NCI-H2107 treated with DMSO at 0.1 percent for 48 hours (cell line): ENCODE results near the gene PRR7.

Experiments
- DNase-seq: peaks from one replicate; lab custom pipeline; 2025; ENCODE audit not compliant: unreplicated experiment; lab: John Stamatoyannopoulos, UW

PRR7 gene

DNA sequence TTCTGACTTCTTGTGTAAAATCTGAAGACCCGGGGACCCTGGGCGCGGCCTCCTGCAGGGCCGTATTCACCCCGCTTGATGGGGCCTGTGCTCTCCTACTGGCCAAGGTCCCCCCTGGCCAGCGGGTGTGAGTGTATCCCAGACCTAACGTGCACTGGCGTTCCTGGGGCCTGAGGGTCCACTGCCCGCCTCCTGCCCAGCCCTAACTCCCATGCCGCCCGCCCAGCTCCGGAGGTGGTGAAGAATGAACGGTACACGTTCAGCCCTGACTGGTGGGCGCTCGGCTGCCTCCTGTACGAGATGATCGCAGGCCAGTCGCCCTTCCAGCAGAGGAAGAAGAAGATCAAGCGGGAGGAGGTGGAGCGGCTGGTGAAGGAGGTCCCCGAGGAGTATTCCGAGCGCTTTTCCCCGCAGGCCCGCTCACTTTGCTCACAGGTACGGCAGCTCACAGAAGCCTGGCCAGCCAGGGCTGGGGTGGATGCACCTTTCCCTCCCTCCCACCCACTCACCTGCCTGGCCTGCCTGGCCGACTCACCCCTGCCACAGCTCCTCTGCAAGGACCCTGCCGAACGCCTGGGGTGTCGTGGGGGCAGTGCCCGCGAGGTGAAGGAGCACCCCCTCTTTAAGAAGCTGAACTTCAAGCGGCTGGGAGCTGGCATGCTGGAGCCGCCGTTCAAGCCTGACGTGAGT is 10.6 kb upstream of the PRR7 start:
- no peak for DNase-seq

- no peak for DNase-seq
Observed at GRCh38 chr5:177437623-177438022, 9.0 kb upstream of the PRR7 start.

DNA sequence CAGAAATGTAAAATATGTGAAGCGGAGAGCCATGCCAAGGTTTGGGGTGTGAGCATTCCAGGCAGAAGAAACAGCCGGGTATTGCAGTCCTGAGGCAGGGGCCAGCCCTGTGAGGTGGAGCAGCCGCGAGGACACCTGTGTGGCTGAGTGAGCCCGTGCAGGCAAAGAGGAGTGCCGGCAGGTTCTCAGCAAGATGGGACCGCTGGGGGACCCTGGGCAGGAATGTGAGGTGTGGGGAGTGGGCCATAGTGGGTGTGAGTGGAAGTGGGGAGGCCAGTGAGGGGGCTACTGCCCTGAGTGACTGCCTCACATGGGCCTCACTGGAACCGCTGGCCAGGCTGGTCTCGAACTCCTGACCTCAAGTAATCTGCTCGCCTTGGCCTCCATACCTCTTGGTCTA is 8.1 kb upstream of the PRR7 start:
- DNase-seq: no peak

DNA sequence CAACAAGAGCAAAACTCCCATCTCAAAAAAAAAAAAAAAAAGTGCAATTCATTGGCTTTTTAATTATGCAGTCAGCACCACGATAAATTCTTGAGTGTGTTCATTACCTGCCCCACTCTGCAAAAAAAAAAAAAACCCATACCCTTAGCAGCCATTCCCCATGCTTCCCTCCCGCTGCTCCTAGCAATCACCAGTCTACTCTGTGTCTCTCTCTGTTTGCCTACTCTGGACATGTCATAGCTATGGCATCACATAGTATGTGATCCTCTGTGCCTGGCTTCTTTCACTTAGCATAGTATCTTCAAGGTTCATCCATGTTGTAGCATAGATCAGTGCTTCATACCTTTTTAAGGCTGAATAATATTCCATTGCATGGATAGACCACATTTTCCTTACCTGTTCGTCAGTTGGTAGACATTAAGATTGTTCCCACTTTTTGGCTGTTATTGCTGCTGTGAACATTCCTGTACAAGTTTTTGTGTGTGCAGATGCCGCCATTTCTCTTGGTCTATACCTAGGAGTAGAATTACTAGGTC is 7.0 kb upstream of the PRR7 start:
- DNase-seq: no peak

GRCh38 chr5:177440211-177440989 is 6.2 kb upstream of the PRR7 start:
- DNase-seq: no peak

DNA sequence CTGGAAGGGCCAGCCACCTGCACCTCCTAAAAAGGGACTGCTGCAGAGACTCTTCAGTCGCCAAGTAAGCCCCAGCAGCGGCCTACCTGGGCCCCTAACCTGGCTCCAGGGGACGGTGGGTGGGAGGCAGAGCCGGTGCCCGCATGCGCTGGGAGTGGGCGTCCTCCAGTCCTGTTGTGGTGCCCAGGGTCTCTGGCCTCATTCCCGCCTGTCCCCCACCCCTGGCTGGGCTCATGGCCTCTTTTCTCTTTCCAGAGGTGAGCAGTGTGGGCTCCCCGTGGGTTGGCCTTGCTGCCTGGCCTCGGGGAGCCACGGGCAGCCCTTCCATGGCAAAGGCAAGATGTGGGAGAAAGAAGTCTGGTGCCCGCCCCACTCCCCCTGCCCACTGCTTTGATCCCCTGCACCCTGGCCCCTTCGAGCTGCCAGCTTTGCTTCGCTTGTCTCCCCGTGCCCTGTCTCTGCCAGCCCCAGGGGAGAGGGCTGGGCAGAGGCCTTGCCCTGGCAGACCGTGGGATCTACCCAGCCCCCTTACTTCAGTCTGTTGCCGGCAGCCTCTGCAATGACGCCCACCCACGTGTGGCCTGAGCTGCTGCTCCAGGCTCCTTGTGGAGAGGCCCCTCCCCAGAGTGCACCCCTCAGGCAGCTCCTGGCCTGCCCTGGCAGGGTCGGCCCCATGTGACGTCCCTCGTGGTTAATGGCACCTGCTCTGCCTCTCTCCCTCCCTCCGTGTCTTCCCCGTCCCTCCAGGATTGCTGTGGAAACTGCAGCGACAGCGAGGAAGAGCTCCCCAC is 5.4 kb upstream of the PRR7 start:
- no peak for DNase-seq

DNA sequence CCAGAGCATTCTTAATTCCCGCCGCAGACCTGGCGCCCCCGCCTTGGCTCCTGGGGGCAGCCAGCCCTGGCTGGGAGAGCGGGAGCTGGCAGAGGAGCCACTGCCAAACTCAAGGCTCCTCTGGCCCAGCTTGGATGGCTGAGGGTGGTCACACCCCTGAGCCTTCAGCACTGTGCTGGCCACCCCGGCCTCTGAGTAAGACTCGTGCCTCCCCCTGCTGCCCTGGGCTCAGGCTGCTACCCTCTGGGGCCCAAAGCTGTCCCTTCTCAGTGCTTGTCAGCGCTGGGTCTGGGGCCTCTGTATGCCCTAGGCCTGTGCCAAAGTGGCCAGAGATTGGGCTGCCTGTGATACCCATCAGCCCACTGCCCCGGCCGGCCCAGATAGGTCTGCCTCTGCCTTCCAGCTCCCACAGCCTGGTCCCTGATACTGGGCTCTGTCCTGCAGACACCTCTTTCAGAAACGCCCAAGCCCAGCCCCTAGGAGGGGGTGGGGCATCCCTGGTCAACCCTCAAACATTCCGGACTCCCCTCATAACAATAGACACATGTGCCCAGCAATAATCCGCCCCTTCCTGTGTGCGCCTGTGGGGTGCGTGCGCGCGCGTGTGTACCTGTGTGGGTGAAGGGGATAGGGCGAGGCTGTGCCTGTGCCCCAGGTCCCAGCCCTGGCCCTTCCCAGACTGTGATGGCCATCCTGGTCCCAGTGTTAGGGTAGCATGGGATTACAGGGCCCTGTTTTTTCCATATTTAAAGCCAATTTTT is 4.4 kb upstream of the PRR7 start:
- DNase-seq: no peak

DNA sequence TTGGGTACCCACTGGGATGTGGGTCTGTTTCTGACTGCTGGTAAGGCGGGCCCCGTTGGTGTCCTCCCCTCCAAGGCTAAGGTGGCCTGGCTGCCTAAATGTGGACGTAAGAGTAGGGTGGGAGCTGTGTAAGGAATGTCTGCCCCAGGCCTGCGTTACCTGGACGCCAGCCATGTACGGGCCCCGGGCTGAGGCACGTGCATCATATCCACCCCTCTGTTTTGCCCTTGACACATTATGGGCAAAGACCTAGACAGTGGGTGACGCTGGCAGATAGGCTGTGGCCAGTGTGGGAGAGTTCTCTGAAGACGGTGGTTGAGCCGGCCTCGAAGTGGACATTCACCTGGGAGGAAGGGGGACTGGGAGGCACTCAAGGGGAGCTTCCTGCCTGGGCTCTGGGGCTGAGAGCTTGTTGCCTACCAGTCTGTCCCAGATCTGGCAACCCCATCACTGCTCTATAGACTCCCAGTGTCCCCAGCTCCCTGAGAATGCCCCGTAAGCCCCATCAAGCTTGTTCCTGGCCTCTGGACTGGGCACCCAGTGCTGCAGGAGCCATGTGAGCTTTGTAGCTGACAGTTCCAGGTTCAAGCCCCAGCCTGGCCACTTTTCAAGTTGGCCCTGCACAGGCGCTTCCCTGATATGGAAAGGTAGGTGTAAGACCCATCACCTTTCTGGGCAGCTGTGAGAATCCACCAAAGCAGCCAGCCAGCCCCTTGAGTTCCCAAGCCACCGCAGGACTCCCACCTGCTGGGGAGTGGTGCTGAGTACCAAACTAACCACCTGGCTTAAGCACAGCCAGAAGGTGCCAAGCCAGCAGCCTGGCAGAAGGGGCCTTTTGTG is 3.2 kb upstream of the PRR7 start:
- DNase-seq: no peak

DNA sequence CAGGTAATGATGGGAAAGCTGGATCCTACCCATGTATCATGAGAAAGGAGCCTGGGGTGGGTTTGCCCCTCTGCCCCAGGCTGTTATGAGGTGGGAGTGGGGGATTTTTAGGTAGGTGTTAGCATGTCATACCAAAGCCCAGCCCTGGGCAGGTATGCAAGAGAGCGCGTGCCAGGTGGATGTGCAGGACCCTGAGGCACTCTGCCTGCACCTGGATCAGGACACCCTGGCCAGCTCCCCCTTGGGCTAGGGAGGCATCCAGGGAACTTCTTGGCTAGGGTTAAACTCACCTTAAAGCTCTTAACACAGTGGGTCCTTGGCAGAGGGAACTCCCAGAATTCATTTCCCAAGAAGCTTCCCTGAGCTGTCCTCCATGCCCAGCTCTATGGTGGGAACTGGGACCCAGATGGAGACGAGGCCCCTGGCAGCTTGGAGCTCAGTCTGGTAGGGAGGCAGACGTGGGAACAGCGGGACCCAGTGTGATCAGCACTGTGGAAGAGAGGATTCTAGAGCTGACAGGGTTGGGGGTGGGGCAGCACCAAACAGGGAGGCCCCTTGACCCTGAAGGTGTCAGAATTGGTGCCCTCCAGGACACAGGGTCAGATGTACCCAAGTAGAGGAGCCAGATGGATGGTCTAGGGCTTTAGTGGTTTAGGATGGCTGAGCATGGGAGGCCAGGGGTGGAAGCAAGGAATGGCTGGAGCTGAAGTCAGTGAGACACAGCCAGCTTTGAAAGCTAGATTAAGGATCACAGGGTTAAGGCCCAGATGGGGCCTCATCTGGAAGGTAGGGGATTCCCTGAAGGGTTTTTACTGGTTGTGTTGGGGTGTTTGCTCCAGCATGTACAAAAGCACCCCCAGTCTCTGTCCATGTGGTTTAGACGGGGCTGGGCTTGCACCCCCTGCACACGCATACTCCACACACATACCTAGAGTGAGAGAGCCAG is 2.2 kb upstream of the PRR7 start:
- no peak for DNase-seq

DNA sequence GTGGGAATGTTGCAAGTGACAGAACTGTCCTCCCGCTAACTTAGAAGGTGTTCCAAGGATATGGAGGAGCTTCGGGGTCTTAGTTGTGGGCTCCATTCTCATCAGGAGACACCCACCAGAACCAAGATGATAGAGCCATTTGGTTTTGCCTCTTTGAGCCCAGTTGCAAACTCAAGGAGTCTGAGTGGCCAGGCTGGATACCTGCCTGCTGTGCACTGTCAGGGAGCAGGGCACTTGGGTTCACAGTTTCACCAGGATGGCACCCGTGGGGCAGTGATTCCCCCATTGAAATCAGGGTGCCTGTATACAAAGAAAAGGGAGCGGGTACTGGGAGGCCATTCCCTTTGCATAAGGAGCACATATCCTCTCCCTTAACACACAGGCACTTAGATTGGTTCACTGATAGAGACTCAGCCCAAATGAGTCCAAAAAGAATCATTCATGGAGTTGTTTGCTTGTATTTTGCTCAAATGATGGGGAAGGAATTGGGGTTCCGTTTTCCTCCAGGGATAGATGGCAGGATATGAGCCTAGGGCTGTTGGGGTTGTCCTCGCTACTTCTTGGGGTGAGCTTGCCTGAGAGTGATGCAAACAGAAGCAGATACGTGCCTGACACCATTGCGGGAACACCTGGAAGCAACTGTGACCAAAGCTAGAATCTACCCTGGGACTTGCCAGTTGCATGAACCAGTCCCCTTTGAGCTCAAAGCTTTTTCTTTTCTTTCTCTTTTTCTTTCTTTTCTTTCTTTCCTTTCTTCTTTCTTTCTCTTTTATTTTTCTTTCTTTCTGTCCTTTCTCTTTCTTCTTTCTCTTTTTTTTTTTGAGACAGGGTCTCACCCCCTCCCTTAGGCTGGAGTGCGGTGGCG is 1.3 kb upstream of the PRR7 start:
- no peak for DNase-seq

- no peak for DNase-seq
Observed at GRCh38 chr5:177445917-177446199, 756 bp upstream of the PRR7 start.

- no peak for DNase-seq
Observed at GRCh38 chr5:177447066-177447610, 524 bp downstream of the PRR7 start.

- DNase-seq: no peak
Observed at GRCh38 chr5:177447611-177448243, 1.1 kb downstream of the PRR7 start.

- no peak for DNase-seq
Observed at GRCh38 chr5:177448244-177448950, 1.8 kb downstream of the PRR7 start.

DNA sequence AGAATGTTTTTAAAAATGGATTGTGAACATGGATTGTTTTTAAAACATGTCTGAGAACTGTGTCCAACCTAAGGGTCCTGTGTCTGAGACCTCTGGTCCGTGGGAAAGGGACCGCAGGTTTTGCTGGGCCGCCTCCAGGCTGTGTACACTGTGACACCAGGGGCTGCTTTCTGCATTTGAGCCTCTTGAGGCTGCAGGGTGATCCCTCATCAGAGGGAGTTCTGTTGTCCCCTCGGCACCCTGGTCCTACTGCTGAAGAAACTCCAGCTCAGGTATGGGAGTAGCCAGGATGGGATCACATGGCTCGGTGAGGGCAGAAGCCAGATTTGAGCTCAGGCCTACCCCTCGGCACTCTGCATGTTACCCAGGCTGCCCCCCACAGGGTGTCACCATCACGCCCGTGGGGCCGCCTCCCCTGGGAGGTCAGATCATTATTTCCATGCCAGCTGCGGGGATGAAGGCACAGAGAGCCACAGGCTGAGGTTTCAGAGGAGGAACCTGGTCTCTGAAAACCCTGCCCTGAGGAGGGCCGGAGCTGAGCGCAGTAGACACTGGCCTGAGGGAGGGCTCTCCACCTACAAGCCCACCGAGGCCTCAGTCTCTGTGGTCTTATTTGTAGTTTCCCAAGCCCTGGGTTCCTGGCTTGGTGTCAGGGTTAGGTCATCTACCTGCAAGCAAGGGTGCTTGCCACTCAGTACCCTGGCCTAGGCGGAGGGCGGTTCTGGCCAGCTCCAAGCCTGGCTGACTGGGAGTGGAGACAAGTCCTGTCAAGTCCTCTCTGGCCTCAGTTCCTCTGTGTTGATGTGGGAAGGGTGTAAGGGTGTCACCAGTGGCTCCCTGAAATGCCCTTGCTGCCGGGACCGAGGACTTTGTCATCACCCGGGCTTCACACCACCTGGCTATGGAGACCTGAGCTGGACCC is 2.8 kb downstream of the PRR7 start:
- DNase-seq: no peak
